Osteoblast (primary cell): ENCODE measurements around the gene PRKACA. TPM values are rescaled to one million over a fixed set of nuclear protein-coding genes. Genes with fewer than 3 reads are reported as not detected.

Source experiments
- DNase-seq: peaks from one replicate; pipeline ENCODE4 v3.0.0; 2011; ENCODE audit warnings: low spot score, mixed read lengths; ENCODE audit not compliant: insufficient read length; ENCODE audit errors: missing footprints
- H2AFZ ChIP-seq: 2 replicates; pipeline ENCODE4 v1.6.0; 2011; ENCODE audit warnings: mild to moderate bottlenecking, low read length
- H3K27ac ChIP-seq: 2 replicates; pipeline ENCODE4 v1.5.1; 2011; ENCODE audit warnings: mild to moderate bottlenecking, low read depth, low read length, moderate library complexity
- H3K27me3 ChIP-seq: 2 replicates; pipeline ENCODE4 v1.6.0; 2012; ENCODE audit warnings: mild to moderate bottlenecking, control low read depth, inconsistent platforms, low read length, moderate library complexity; ENCODE audit not compliant: insufficient read depth
- H3K36me3 ChIP-seq: 2 replicates; pipeline ENCODE4 v1.5.1; 2011; ENCODE audit warnings: mild to moderate bottlenecking, low read length, control low read depth, moderate library complexity; ENCODE audit not compliant: insufficient read depth
- H3K4me1 ChIP-seq: 2 replicates; pipeline ENCODE4 v1.5.1; 2011; ENCODE audit warnings: mild to moderate bottlenecking, low read length, control low read depth, moderate library complexity; ENCODE audit not compliant: insufficient read depth
- H3K4me2 ChIP-seq: 2 replicates; pipeline ENCODE4 v1.6.0; 2011; ENCODE audit warnings: mild to moderate bottlenecking, low read length; ENCODE audit not compliant: insufficient read depth
- H3K4me3 ChIP-seq: fragments of 200-600 bp; sonication (generic); 3 replicates; pipeline ENCODE4 v1.5.1; 2012; ENCODE audit warnings: mild to moderate bottlenecking, low read length, inconsistent platforms; ENCODE audit not compliant: insufficient read depth
- H3K79me2 ChIP-seq: 2 replicates; pipeline ENCODE4 v1.6.0; 2012; ENCODE audit warnings: mild to moderate bottlenecking, low read length, control low read depth, inconsistent platforms; ENCODE audit not compliant: insufficient read depth
- H3K9me3 ChIP-seq: 2 replicates; pipeline ENCODE4 v1.5.1; 2011; ENCODE audit warnings: low read depth, low read length, control low read depth
- H4K20me1 ChIP-seq: 2 replicates; pipeline ENCODE4 v1.6.0; 2012; ENCODE audit warnings: mild to moderate bottlenecking, low read length, control low read depth; ENCODE audit not compliant: insufficient read depth
- CTCF ChIP-seq: IDR thresholded peaks from 2 replicates; pipeline ENCODE4 v1.5.1; 2011; ENCODE audit warnings: mild to moderate bottlenecking, low read depth, low read length, moderate library complexity; ENCODE audit errors: extremely low read depth
- total RNA-seq: library from RNA; depleted of rRNA; stranded (reverse); fragments of >200 nt; gene quantifications from 2 replicates; pipeline ENCODE4 v1.2.3, GENCODE V29; 2012

Gene PRKACA
- total RNA-seq, 1 donor: 45.6 TPM

GRCh38 chr19:14156971-14157717 is 39.6 kb upstream of the PRKACA start:
- Histone ChIP-seq H3K4me3 (no peak overlapping the region), H3K79me2 (peaks cover 4% of the 10 kb centered on the region), H2AFZ (no peak overlapping the region), H3K4me2 (no peak overlapping the region), H4K20me1 (no peaks in the 10 kb centered on the region), H3K27me3 (no peaks in the 10 kb centered on the region), H3K4me1 (no peaks in the 10 kb centered on the region), H3K36me3 (no peaks in the 10 kb centered on the region), H3K9me3 (no peaks in the 10 kb centered on the region), H3K27ac (no peak overlapping the region)
- peak; percentile 79 for DNase-seq
- TF ChIP-seq CTCF: no peak

GRCh38 chr19:14156122-14156521 is 38.6 kb upstream of the PRKACA start:
- no peak for TF ChIP-seq CTCF
- no peaks in the 10 kb centered on the region for H3K27me3 ChIP-seq
- no peak overlapping the region for H2AFZ ChIP-seq

GRCh38 chr19:14155371-14155770 is 37.8 kb upstream of the PRKACA start:
- no peak for TF ChIP-seq CTCF
- H4K20me1 ChIP-seq: no peaks in the 10 kb centered on the region
- H3K36me3 ChIP-seq: no peaks in the 10 kb centered on the region
- H3K27me3 ChIP-seq: no peaks in the 10 kb centered on the region
- no peaks in the 10 kb centered on the region for H3K4me1 ChIP-seq
- peak; percentile 67 for DNase-seq
- no peak overlapping the region for H3K4me3 ChIP-seq
- H3K9me3 ChIP-seq: no peaks in the 10 kb centered on the region
- no peak overlapping the region for H3K27ac ChIP-seq
- peaks cover 6% of the 10 kb centered on the region for H3K79me2 ChIP-seq
- no peak overlapping the region for H2AFZ ChIP-seq
- H3K4me2 ChIP-seq: no peak overlapping the region

More at GRCh38 chr19:14156122-14156521, 38.6 kb upstream of the PRKACA start:
- Histone ChIP-seq H3K4me3 (no peak overlapping the region), H3K79me2 (peaks cover 4% of the 10 kb centered on the region), H3K27ac (no peak overlapping the region), H3K36me3 (no peaks in the 10 kb centered on the region), H3K9me3 (no peaks in the 10 kb centered on the region), H4K20me1 (no peaks in the 10 kb centered on the region), H3K4me1 (no peaks in the 10 kb centered on the region), H3K4me2 (no peak overlapping the region)
- DNase-seq: peak; percentile 43

- H3K4me1 ChIP-seq: peaks cover 3% of the 10 kb centered on the region
- peak; percentile 75 for DNase-seq
- H3K4me2 ChIP-seq: no peak overlapping the region
- no peak overlapping the region for H3K4me3 ChIP-seq
- no peaks in the 10 kb centered on the region for H3K36me3 ChIP-seq
- no peak for TF ChIP-seq CTCF
- H2AFZ ChIP-seq: no peak overlapping the region
- H3K9me3 ChIP-seq: no peaks in the 10 kb centered on the region
- no peak overlapping the region for H3K27ac ChIP-seq
- H3K79me2 ChIP-seq: peaks cover 15% of the 10 kb centered on the region
- peaks cover 7% of the 10 kb centered on the region for H4K20me1 ChIP-seq
- H3K27me3 ChIP-seq: no peaks in the 10 kb centered on the region
Measured at GRCh38 chr19:14152713-14153112, 35.2 kb upstream of the PRKACA start.
